ENCODE results near the gene RALBP1.

RALBP1 gene

DNA sequence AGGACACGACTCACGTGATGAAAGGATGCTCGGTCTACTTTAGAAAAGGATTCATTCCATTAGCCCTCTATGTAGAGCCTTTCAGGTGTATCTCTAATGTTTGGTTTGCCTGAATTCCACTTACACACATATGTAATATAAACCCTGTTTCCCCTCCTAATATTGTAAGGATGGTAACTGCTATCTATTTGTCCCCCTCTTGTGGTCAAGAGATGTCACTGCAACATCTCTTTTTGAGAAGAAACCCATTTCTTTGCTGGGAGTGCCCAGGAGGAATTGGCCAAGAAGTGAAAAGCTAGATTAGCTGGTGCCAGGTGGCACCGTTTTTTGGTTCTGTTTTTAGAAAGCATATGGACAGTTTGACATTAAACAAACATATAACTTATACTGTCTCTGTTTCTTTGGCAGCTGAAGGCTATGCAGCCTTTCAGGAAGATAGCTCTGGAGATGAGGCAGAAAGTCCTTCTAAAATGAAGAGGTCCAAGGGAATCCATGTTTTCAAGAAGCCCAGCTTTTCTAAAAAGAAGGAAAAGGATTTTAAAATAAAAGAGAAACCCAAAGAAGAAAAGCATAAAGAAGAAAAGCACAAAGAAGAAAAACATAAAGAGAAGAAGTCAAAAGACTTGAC, 41.2 kb downstream of the RALBP1 start:
- no peak overlapping the region for H3K4me2 ChIP-seq (ENCODE audit: low read depth, low read length, poor library complexity, severe bottlenecking)
- no peak overlapping the region for H2AFZ ChIP-seq (ENCODE audit: low read length)
- no peaks in the 10 kb centered on the region for H3K9me3 ChIP-seq (ENCODE audit: insufficient read depth, low read depth, low read length)
- H3K27me3 ChIP-seq (ENCODE audit: insufficient read depth, low read length, poor library complexity, severe bottlenecking): no peaks in the 10 kb centered on the region
- H3K4me1 ChIP-seq (ENCODE audit: insufficient read depth, low read length, poor library complexity, severe bottlenecking): no peaks in the 10 kb centered on the region
- H3K79me2 ChIP-seq (ENCODE audit: insufficient read depth, low read length): peaks cover 26% of the 10 kb centered on the region
- H4K20me1 ChIP-seq (ENCODE audit: insufficient read depth, low read length, poor library complexity, severe bottlenecking): peaks cover 12% of the 10 kb centered on the region
- H3K9ac ChIP-seq (ENCODE audit: low read depth, low read length, poor library complexity, severe bottlenecking): no peak overlapping the region
- no peaks in the 10 kb centered on the region for H3K9me2 ChIP-seq (replicated peaks; ENCODE audit: low read depth, low read length)
- TF ChIP-seq EZH2phosphoT487 (IDR thresholded peaks at IDR 0.05; ENCODE audit: borderline replicate concordance): no peak
- TF ChIP-seq, protein P1, sequence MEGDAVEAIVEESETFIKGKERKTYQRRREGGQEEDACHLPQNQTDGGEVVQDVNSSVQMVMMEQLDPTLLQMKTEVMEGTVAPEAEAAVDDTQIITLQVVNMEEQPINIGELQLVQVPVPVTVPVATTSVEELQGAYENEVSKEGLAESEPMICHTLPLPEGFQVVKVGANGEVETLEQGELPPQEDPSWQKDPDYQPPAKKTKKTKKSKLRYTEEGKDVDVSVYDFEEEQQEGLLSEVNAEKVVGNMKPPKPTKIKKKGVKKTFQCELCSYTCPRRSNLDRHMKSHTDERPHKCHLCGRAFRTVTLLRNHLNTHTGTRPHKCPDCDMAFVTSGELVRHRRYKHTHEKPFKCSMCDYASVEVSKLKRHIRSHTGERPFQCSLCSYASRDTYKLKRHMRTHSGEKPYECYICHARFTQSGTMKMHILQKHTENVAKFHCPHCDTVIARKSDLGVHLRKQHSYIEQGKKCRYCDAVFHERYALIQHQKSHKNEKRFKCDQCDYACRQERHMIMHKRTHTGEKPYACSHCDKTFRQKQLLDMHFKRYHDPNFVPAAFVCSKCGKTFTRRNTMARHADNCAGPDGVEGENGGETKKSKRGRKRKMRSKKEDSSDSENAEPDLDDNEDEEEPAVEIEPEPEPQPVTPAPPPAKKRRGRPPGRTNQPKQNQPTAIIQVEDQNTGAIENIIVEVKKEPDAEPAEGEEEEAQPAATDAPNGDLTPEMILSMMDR (conservative IDR thresholded peaks at IDR 0.05; ENCODE audit: low read length): peak; percentile 95
- no peak overlapping the region for H3K4me3 ChIP-seq (ENCODE audit: low read length, poor library complexity, severe bottlenecking)
- H3F3A ChIP-seq (ENCODE audit: low read depth): no peaks in the 10 kb centered on the region
- peaks cover 52% of the 10 kb centered on the region; the same call in 1 of the 2 replicates for H3K36me3 ChIP-seq (ENCODE audit: insufficient read depth, low read length)

DNA sequence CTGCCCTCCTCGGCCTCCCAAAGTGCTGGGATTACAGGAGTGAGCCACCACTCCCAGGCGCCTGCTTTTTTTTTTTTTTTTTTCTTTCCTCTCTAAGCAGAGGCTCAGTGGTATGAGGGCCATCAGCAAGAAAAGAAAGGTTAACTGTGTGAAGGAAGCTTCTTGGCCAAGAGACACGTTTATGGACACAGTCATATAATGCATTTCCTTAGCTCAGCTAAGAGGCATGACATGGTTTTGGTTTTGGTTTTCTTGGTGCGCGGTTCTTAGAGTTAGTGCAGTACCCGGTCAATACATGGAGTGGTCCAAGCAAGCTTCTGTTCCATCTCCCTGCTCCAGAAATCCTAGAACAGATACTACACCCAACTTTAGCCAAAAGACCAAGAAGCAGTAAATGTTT, 42.6 kb downstream of the RALBP1 start:
- no peak overlapping the region for H3K4me2 ChIP-seq (ENCODE audit: low read depth, low read length, poor library complexity, severe bottlenecking)
- peaks cover 62% of the 10 kb centered on the region; the same call in 1 of the 2 replicates for H3K36me3 ChIP-seq (ENCODE audit: insufficient read depth, low read length)

DNA sequence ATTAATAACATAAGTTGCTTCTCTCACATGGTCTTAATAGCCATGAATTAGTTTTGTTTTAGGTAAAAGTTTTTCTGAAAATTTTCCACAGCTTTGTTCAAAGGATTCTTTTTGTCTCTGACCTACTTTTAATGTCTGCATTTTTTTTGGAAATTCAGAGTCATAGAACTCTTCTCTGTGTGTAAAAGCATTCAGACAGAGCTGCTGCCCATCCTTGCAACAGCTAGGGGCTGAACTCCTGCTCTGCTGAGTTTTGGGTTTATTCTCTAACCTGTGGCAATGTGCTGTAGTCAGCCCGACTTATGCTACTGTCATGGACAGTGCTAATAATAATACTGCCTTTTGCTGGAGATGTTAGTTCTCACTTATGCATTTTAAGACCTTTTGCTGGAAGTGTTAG, 44.1 kb downstream of the RALBP1 start:
- Histone ChIP-seq H3K4me2 (ENCODE audit: low read depth, low read length, poor library complexity, severe bottlenecking) (no peak overlapping the region), H3F3A (ENCODE audit: low read depth) (no peaks in the 10 kb centered on the region), H2AFZ (ENCODE audit: low read length) (no peak overlapping the region), H3K9me2 (replicated peaks; ENCODE audit: low read depth, low read length) (no peaks in the 10 kb centered on the region), H3K27me3 (ENCODE audit: insufficient read depth, low read length, poor library complexity, severe bottlenecking) (no peaks in the 10 kb centered on the region), H3K9ac (ENCODE audit: low read depth, low read length, poor library complexity, severe bottlenecking) (no peak overlapping the region), H4K20me1 (ENCODE audit: insufficient read depth, low read length, poor library complexity, severe bottlenecking) (peaks cover 10% of the 10 kb centered on the region), H3K4me3 (ENCODE audit: low read length, poor library complexity, severe bottlenecking) (no peak overlapping the region), H3K36me3 (ENCODE audit: insufficient read depth, low read length) (peaks cover 65% of the 10 kb centered on the region), H3K79me2 (ENCODE audit: insufficient read depth, low read length) (peaks cover 11% of the 10 kb centered on the region), H3K9me3 (ENCODE audit: insufficient read depth, low read depth, low read length) (no peaks in the 10 kb centered on the region), H3K4me1 (ENCODE audit: insufficient read depth, low read length, poor library complexity, severe bottlenecking) (no peaks in the 10 kb centered on the region)
- no peak for TF ChIP-seq EZH2phosphoT487 (IDR thresholded peaks at IDR 0.05; ENCODE audit: borderline replicate concordance)
- TF ChIP-seq, protein P1 (conservative IDR thresholded peaks at IDR 0.05; ENCODE audit: low read length): no peak

More for the DNA sequence above, 42.6 kb downstream of the RALBP1 start:
- no peak for TF ChIP-seq EZH2phosphoT487 (IDR thresholded peaks at IDR 0.05; ENCODE audit: borderline replicate concordance)
- TF ChIP-seq, protein P1 (conservative IDR thresholded peaks at IDR 0.05; ENCODE audit: low read length): no peak
- H3K4me1 ChIP-seq (ENCODE audit: insufficient read depth, low read length, poor library complexity, severe bottlenecking): no peaks in the 10 kb centered on the region
- peaks cover 13% of the 10 kb centered on the region for H3K79me2 ChIP-seq (ENCODE audit: insufficient read depth, low read length)
- H3K9ac ChIP-seq (ENCODE audit: low read depth, low read length, poor library complexity, severe bottlenecking): no peak overlapping the region
- no peaks in the 10 kb centered on the region for H3K27me3 ChIP-seq (ENCODE audit: insufficient read depth, low read length, poor library complexity, severe bottlenecking)
- H4K20me1 ChIP-seq (ENCODE audit: insufficient read depth, low read length, poor library complexity, severe bottlenecking): peaks cover 10% of the 10 kb centered on the region
- no peak overlapping the region for H2AFZ ChIP-seq (ENCODE audit: low read length)
- H3K9me2 ChIP-seq (replicated peaks; ENCODE audit: low read depth, low read length): no peaks in the 10 kb centered on the region
- H3F3A ChIP-seq (ENCODE audit: low read depth): no peaks in the 10 kb centered on the region
- H3K9me3 ChIP-seq (ENCODE audit: insufficient read depth, low read depth, low read length): no peaks in the 10 kb centered on the region
- no peak overlapping the region for H3K4me3 ChIP-seq (ENCODE audit: low read length, poor library complexity, severe bottlenecking)

Data from Loucy (cell line).